ENCODE results near the gene HCLS1. TPM values are rescaled to one million over a fixed set of nuclear protein-coding genes. Genes with fewer than 3 reads are reported as not detected.

HCLS1 gene
- total and polyA plus RNA-seq, 2 of the 8 experiments (the other 6 are each of a cell fraction or from before 2014, with no cell fraction given), result 0.53 to 1.3 TPM

GRCh38 chr3:121698901-121699300 lies 38.2 kb upstream of the HCLS1 start (continued):
- TF ChIP-seq KDM4A (IDR thresholded peaks at IDR 0.05; ENCODE audit: low read depth, low read length, severe bottlenecking), result no peak
- no peak for TF ChIP-seq CREB1 (IDR thresholded peaks at IDR 0.05)
- TF ChIP-seq EZH2 (IDR thresholded peaks at IDR 0.05; ENCODE audit: low read depth, low read length, severe bottlenecking), result no peak
- no peak for TF ChIP-seq SP1 (IDR thresholded peaks at IDR 0.05; ENCODE audit: low read depth, low read length)
- no peak for TF ChIP-seq YY1 (IDR thresholded peaks at IDR 0.05; ENCODE audit: low read depth, low read length)
